Glutamatergic neuron (in vitro differentiated cells): ENCODE measurements around the gene COL4A6. TPM values are rescaled to one million over a fixed set of nuclear protein-coding genes. Genes with fewer than 3 reads are reported as not detected.
A peak's percentile ranks its signal among the peaks of the same experiment; 100 is the strongest.

ENCODE experiments used
- DNase-seq: peaks from one replicate; pipeline ENCODE4 v3.0.0; 2022
- H3K27ac Mint-ChIP-seq: one replicate; pipeline ENCODE4 v1.8.0; 2020; ENCODE audit warnings: mild to moderate bottlenecking, mixed read lengths, inconsistent platforms; ENCODE audit not compliant: unreplicated experiment
- H3K27me3 Mint-ChIP-seq: one replicate; pipeline ENCODE4 v1.8.0; 2020; ENCODE audit warnings: mild to moderate bottlenecking, moderate library complexity, mixed read lengths, inconsistent platforms; ENCODE audit not compliant: unreplicated experiment
- H3K36me3 Mint-ChIP-seq: one replicate; pipeline ENCODE4 v1.8.0; 2020; ENCODE audit warnings: mild to moderate bottlenecking, mixed read lengths, inconsistent platforms; ENCODE audit not compliant: unreplicated experiment
- H3K4me1 Mint-ChIP-seq: one replicate; pipeline ENCODE4 v1.8.0; 2020; ENCODE audit warnings: mild to moderate bottlenecking, low read depth, mixed read lengths, inconsistent platforms; ENCODE audit not compliant: unreplicated experiment
- H3K4me3 Mint-ChIP-seq: one replicate; pipeline ENCODE4 v1.8.0; 2020; ENCODE audit warnings: mild to moderate bottlenecking, mixed read lengths, inconsistent platforms; ENCODE audit not compliant: unreplicated experiment
- H3K9me3 Mint-ChIP-seq: one replicate; pipeline ENCODE4 v1.8.0; 2020; ENCODE audit warnings: mild to moderate bottlenecking, moderate library complexity, mixed read lengths, inconsistent platforms; ENCODE audit not compliant: unreplicated experiment
- CTCF ChIP-seq: fragments of 200-600 bp; sonication (generic); IDR thresholded peaks from one replicate; pipeline ENCODE4 v1.5.0; 2021; ENCODE audit not compliant: partially characterized antibody, unreplicated experiment
- total RNA-seq: library from RNA; stranded (reverse); fragmentation: NEBNext Ultra II Directional; extraction: Animal tissue kit (Norgen Biotek cat#: 25700); gene quantifications from one replicate; pipeline ENCODE4 v1.2.1, GENCODE V29; 2021; ENCODE audit not compliant: unreplicated experiment

COL4A6 gene
- total RNA-seq, 1 donor from 2014 or later: 0.05 TPM

GRCh38 chrX:108235986-108236385 is 202.2 kb downstream of the COL4A6 start:
- Mint-ChIP-seq H3K27ac (no peak overlapping the region), H3K4me1 (no peaks in the 10 kb centered on the region), H3K4me3 (no peak overlapping the region), H3K9me3 (peaks cover 2% of the 10 kb centered on the region), H3K27me3 (no peaks in the 10 kb centered on the region), H3K36me3 (no peaks in the 10 kb centered on the region)
- TF ChIP-seq CTCF: no peak
- no peak for DNase-seq

GRCh38 chrX:108230574-108230973 is 207.6 kb downstream of the COL4A6 start:
- DNase-seq: no peak
- Mint-ChIP-seq H3K9me3 (no peaks in the 10 kb centered on the region), H3K4me3 (no peak overlapping the region), H3K27ac (no peak overlapping the region), H3K36me3 (no peaks in the 10 kb centered on the region), H3K27me3 (no peaks in the 10 kb centered on the region), H3K4me1 (peaks cover 2% of the 10 kb centered on the region)
- TF ChIP-seq CTCF: no peak

GRCh38 chrX:108224727-108225621 is 213.2 kb downstream of the COL4A6 start:
- H3K9me3 Mint-ChIP-seq: peaks cover 12% of the 10 kb centered on the region
- H3K27ac Mint-ChIP-seq: peak overlapping the region; percentile 88
- peaks cover 20% of the 10 kb centered on the region for H3K4me1 Mint-ChIP-seq
- H3K27me3 Mint-ChIP-seq: no peaks in the 10 kb centered on the region
- peak; percentile 45 for DNase-seq
- H3K36me3 Mint-ChIP-seq: no peaks in the 10 kb centered on the region
- H3K4me3 Mint-ChIP-seq: peak overlapping the region; percentile 78
- TF ChIP-seq CTCF: no peak

- Mint-ChIP-seq H3K4me1 (peaks cover 20% of the 10 kb centered on the region), H3K27ac (no peak overlapping the region), H3K36me3 (no peaks in the 10 kb centered on the region), H3K4me3 (peak overlapping the region; percentile 78), H3K27me3 (no peaks in the 10 kb centered on the region), H3K9me3 (peaks cover 12% of the 10 kb centered on the region)
- DNase-seq: no peak
- TF ChIP-seq CTCF: no peak
These were observed 214.0 kb downstream of the COL4A6 start for GRCh38 chrX:108224218-108224617.

- Mint-ChIP-seq H3K27me3 (no peaks in the 10 kb centered on the region), H3K4me1 (peaks cover 20% of the 10 kb centered on the region), H3K9me3 (peaks cover 12% of the 10 kb centered on the region), H3K36me3 (no peaks in the 10 kb centered on the region), H3K4me3 (peak overlapping the region; percentile 32), H3K27ac (peak overlapping the region; percentile 1)
- DNase-seq: no peak
- no peak for TF ChIP-seq CTCF
These were observed 214.6 kb downstream of the COL4A6 start for GRCh38 chrX:108223585-108223984.
